Measurements from ENCODE around the gene MBD6.
"Not testable (repeated sequence)": the region's sequence is repeated elsewhere in the genome, so short reads cannot be mapped to it uniquely, and the experiment has no call there.

The MBD6 gene

DNA sequence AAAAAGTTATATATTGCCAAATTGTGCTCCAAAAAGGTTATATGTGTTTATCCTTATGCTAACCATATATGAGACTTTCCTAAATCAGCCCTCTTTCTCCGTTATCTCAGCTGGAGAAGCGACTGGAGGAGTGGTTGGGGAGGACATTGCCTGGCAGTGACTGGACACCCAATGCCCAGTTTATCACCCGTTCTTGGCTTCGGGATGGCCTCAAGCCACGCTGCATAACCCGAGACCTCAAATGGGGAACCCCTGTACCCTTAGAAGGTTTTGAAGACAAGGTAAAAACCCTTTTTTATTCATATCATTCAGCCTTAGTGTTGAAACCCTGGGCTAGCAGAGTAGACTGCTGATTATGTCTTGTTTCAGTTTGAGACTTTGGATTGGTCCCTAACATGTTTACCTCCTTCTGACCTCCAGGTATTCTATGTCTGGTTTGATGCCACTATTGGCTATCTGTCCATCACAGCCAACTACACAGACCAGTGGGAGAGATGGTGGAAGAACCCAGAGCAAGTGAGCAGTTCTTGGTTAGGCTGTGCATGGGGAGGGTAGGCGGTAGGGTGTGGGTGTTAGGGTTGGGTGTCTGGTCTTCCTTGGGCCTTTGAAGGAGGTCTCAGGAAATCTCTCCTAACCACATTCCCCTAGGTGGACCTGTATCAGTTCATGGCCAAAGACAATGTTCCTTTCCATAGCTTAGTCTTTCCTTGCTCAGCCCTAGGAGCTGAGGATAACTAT lies 10.9 kb upstream of the MBD6 start:
- Histone ChIP-seq H3K9me3 (ENCODE audit: low read depth, low read length) (no peaks in the 10 kb centered on the region), H3K27ac (no peak overlapping the region), H3K4me3 (no peak overlapping the region), H3K36me3 (ENCODE audit: insufficient read depth, low read length) (peaks cover 81% of the 10 kb centered on the region), H3K9ac (ENCODE audit: insufficient read length) (no peak overlapping the region)
- TF ChIP-seq EZH2 (IDR thresholded peaks at IDR 0.05) (no peak), FOXP2 (optimal IDR thresholded peaks at IDR 0.05; ENCODE audit: control extremely low read depth, extremely low read length, insufficient read depth) (no peak), POLR2AphosphoS5 (IDR thresholded peaks at IDR 0.05; ENCODE audit: borderline replicate concordance, low read depth, low read length) (no peak)
- DNase-seq (ENCODE audit: low read depth, low spot score), result no peak

- no peak overlapping the region for H3K27ac ChIP-seq
- H3K36me3 ChIP-seq (ENCODE audit: insufficient read depth, low read length), result peaks cover 90% of the 10 kb centered on the region
- no peak for DNase-seq (ENCODE audit: low read depth, low spot score)
- H3K4me3 ChIP-seq, result no peak overlapping the region
- no peak overlapping the region for H3K9ac ChIP-seq (ENCODE audit: insufficient read length)
- no peaks in the 10 kb centered on the region for H3K9me3 ChIP-seq (ENCODE audit: low read depth, low read length)
- TF ChIP-seq POLR2AphosphoS5 (IDR thresholded peaks at IDR 0.05; ENCODE audit: borderline replicate concordance, low read depth, low read length), result no peak
- TF ChIP-seq EZH2 (IDR thresholded peaks at IDR 0.05), result no peak
- no peak for TF ChIP-seq FOXP2 (optimal IDR thresholded peaks at IDR 0.05; ENCODE audit: control extremely low read depth, extremely low read length, insufficient read depth)
Observed at GRCh38 chr12:57512665-57513064, 10.0 kb upstream of the MBD6 start.

- H3K9ac ChIP-seq (ENCODE audit: insufficient read length), result no peak overlapping the region
- no peak for TF ChIP-seq POLR2AphosphoS5 (IDR thresholded peaks at IDR 0.05; ENCODE audit: borderline replicate concordance, low read depth, low read length)
- TF ChIP-seq FOXP2 (optimal IDR thresholded peaks at IDR 0.05; ENCODE audit: control extremely low read depth, extremely low read length, insufficient read depth), result no peak
- no peak for TF ChIP-seq EZH2 (IDR thresholded peaks at IDR 0.05)
- H3K27ac ChIP-seq, result 0 out of 2 replicates have a peak overlapping the region, but pooled peaks have one; percentile 25
- H3K9me3 ChIP-seq (ENCODE audit: low read depth, low read length), result no peaks in the 10 kb centered on the region
- no peak for DNase-seq (ENCODE audit: low read depth, low spot score)
- peaks cover 96% of the 10 kb centered on the region for H3K36me3 ChIP-seq (ENCODE audit: insufficient read depth, low read length)
- H3K4me3 ChIP-seq, result no peak overlapping the region
Observed at GRCh38 chr12:57513266-57513665, 9.4 kb upstream of the MBD6 start.

DNA sequence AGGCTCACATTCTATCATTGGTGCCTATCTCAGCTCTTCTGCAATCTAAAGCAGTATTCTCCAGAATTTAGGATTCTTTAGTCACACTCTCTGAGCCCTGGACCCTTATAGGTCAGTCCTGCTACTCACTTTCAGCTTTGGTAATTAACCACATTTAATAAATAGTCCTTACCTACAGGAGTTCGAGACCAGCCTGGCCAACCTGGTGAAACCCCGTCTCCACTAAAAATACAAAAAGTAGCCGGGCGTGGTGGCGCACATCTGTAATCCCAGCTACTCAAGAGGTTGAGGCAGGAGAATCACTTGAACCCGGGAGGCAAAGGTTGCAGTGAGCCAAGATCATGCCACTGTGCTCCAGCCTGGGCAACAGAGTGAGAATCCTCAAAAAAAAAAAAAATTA lies 8.9 kb upstream of the MBD6 start:
- not testable (repeated sequence) for H3K9ac ChIP-seq (ENCODE audit: insufficient read length); DNase-seq (ENCODE audit: low read depth, low spot score); H3K9me3 ChIP-seq (ENCODE audit: low read depth, low read length); H3K4me3 ChIP-seq
- Histone ChIP-seq H3K36me3 (ENCODE audit: insufficient read depth, low read length) (peaks cover 98% of the 10 kb centered on the region), H3K27ac (0 out of 2 replicates have a peak overlapping the region, but pooled peaks have one; percentile 25)

DNA sequence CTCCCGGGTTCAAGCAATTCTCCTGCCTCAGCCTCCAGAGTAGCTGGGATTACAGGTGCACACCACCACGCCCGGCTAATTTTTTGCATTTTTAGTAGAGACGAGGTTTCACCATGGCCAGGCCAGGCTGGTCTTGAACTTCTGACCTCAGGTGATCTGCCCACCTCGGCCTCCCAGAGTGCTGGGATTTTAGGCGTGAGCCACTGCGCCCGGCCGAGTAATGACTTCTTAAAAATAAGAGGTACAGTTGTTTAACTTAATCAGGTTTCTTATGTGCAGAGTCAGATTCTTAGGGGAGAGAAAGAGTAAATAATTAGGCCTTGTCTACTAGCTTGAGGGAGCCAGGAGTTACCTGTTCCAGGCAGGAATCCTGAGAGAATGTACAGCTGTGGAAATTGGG lies 8.4 kb upstream of the MBD6 start:
- Histone ChIP-seq H3K27ac (peak overlapping the region; percentile 93; the same call in 1 of the 2 replicates), H3K36me3 (ENCODE audit: insufficient read depth, low read length) (peaks cover 99% of the 10 kb centered on the region)
- DNase-seq (ENCODE audit: low read depth, low spot score); H3K9me3 ChIP-seq (ENCODE audit: low read depth, low read length); H3K9ac ChIP-seq (ENCODE audit: insufficient read length); H3K4me3 ChIP-seq: not testable (repeated sequence)

GRCh38 chr12:57514720-57515407 lies 7.8 kb upstream of the MBD6 start:
- no peak overlapping the region for H3K4me3 ChIP-seq
- TF ChIP-seq EZH2 (IDR thresholded peaks at IDR 0.05) (no peak), POLR2AphosphoS5 (IDR thresholded peaks at IDR 0.05; ENCODE audit: borderline replicate concordance, low read depth, low read length) (no peak), FOXP2 (optimal IDR thresholded peaks at IDR 0.05; ENCODE audit: control extremely low read depth, extremely low read length, insufficient read depth) (no peak)
- peaks cover 99% of the 10 kb centered on the region for H3K36me3 ChIP-seq (ENCODE audit: insufficient read depth, low read length)
- no peaks in the 10 kb centered on the region for H3K9me3 ChIP-seq (ENCODE audit: low read depth, low read length)
- H3K27ac ChIP-seq, result peak overlapping the region; percentile 93
- no peak for DNase-seq (ENCODE audit: low read depth, low spot score)
- H3K9ac ChIP-seq (ENCODE audit: insufficient read length), result no peak overlapping the region

DNA sequence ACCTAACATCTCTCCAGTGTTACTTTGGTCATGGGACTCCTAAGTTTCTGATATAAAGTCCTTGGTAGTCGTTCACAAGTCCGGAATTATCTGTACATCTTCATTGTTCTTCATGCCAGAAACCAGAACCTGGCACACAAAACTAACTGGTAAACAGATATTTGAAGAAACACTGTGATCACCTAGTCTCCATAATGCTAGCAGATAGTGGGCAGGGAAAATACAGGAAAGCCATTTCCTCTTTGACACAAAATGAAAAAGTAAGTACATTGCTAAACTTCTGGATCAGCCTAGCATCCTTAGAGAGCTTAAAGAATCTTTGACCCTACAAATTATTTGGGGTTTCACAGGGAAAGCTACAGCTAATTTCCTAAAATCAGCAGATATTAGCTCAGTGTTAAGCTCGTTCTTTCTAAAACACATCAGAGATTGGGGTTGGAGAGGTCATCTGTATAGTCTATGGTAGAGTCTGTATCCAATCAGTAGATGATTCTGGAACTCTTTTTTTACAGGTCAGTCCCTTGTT lies 7.2 kb upstream of the MBD6 start:
- TF ChIP-seq EZH2 (IDR thresholded peaks at IDR 0.05) (no peak), FOXP2 (optimal IDR thresholded peaks at IDR 0.05; ENCODE audit: control extremely low read depth, extremely low read length, insufficient read depth) (no peak), POLR2AphosphoS5 (IDR thresholded peaks at IDR 0.05; ENCODE audit: borderline replicate concordance, low read depth, low read length) (no peak; the same call in 1 of the 2 replicates)
- Histone ChIP-seq H3K9ac (ENCODE audit: insufficient read length) (no peak overlapping the region), H3K9me3 (ENCODE audit: low read depth, low read length) (no peaks in the 10 kb centered on the region), H3K27ac (peak overlapping the region; percentile 93), H3K36me3 (ENCODE audit: insufficient read depth, low read length) (peaks cover 95% of the 10 kb centered on the region), H3K4me3 (no peak overlapping the region)
- no peak for DNase-seq (ENCODE audit: low read depth, low spot score)

GRCh38 chr12:57515934-57516541 lies 6.6 kb upstream of the MBD6 start:
- Histone ChIP-seq H3K27ac (peak overlapping the region; percentile 93), H3K36me3 (ENCODE audit: insufficient read depth, low read length) (peaks cover 91% of the 10 kb centered on the region), H3K4me3 (no peak overlapping the region), H3K9ac (ENCODE audit: insufficient read length) (no peak overlapping the region), H3K9me3 (ENCODE audit: low read depth, low read length) (no peaks in the 10 kb centered on the region)
- TF ChIP-seq POLR2AphosphoS5 (IDR thresholded peaks at IDR 0.05; ENCODE audit: borderline replicate concordance, low read depth, low read length) (no peak), EZH2 (IDR thresholded peaks at IDR 0.05) (no peak), FOXP2 (optimal IDR thresholded peaks at IDR 0.05; ENCODE audit: control extremely low read depth, extremely low read length, insufficient read depth) (no peak)
- no peak for DNase-seq (ENCODE audit: low read depth, low spot score)
